ENCODE data around the gene KCNN1. TPM values are rescaled to one million over a fixed set of nuclear protein-coding genes. Genes with fewer than 3 reads are reported as not detected.
"Not testable (repeated sequence)": the region's sequence is repeated elsewhere in the genome, so short reads cannot be mapped to it uniquely, and the experiment has no call there.

The KCNN1 gene
- not detected for total RNA-seq

DNA sequence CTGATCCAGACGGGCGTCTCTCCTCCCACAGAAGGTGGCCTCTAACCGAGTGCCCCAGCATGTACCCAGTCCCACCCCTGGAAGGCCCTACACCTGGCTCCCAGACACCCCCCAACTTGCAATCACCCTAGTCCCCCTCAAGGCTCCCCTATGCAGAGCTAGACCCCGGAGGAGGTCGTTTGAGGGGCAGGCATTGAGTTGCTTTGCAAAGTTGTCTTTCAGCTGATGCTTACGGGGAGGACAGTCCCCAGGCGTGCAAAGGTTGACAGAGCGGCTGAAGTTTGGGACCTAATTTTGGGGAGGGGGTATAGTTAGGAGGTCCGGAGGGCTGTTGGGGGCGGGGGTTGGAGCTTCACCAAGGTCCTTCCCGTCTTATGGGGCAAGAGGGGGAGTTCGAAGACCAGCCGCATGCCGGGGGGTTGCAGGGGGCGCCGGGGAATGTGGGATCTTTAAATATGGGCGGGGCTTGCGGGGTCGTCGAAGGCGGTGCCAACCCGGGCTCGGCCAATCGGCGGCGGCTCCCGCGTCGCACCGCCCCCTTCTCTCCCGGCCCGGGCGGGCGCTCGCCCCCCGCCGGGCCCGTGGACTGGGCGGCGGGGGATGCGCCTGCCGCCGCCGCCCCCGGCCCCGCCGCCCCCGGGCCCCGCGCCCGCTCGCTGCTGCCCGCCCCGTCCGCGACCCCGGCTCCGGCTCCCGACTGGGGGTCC lies at the start of gene KCNN1:
KCNN1 (plus strand) TSS at position 558 of the 707 bp plus-strand sequence. CDS start 6,782 bp downstream, outside the sequence.
- Histone ChIP-seq H3K27me3 (peaks cover 0 to 14% of the 10 kb centered on the region in 2 donors), H3K36me3 (replicated peaks in 1 of 2; ENCODE audit: insufficient read depth in 1 of 2, low read depth in 2 of 2) (no peaks in the 10 kb centered on the region), H3K4me1 (no peaks in the 10 kb centered on the region), H3K27ac (no peak within 1 kb of the TSS), H3K9me3 (no peaks in the 10 kb centered on the region), H3K4me3 (no peak within 1 kb of the TSS)
- TF ChIP-seq POLR2A (IDR thresholded peaks at IDR 0.05): no peak
- TF ChIP-seq, protein P1, sequence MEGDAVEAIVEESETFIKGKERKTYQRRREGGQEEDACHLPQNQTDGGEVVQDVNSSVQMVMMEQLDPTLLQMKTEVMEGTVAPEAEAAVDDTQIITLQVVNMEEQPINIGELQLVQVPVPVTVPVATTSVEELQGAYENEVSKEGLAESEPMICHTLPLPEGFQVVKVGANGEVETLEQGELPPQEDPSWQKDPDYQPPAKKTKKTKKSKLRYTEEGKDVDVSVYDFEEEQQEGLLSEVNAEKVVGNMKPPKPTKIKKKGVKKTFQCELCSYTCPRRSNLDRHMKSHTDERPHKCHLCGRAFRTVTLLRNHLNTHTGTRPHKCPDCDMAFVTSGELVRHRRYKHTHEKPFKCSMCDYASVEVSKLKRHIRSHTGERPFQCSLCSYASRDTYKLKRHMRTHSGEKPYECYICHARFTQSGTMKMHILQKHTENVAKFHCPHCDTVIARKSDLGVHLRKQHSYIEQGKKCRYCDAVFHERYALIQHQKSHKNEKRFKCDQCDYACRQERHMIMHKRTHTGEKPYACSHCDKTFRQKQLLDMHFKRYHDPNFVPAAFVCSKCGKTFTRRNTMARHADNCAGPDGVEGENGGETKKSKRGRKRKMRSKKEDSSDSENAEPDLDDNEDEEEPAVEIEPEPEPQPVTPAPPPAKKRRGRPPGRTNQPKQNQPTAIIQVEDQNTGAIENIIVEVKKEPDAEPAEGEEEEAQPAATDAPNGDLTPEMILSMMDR (IDR thresholded peaks at IDR 0.05): no peak
- 8 to 23% methylated on average over 6 to 51 of the region's 59 CpGs for WGBS, 2 donors
- no peak for ATAC-seq
- intact Hi-C loops (cut with DNase I): no loop called here
- no peak for DNase-seq

DNA sequence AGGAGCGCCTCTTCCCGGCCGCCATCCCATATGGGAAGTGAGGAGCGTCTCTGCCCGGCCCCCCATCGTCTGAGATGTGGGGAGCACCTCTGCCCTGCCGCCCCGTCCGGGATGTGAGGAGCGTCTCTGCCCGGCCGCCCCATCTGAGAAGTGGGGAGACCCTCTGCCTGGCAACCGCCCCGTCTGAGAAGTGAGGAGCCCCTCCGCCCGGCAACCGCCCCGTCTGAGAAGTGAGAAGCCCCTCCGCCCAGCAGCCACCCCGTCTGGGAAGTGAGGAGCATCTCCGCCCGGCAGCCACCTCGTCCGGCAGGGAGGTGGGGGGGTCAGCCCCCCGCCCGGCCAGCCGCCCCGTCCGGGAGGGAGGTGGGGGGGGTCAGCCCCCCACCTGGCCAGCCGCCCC lies 48.8 kb upstream of the KCNN1 start:
- DNase-seq; H3K9me3 ChIP-seq; ATAC-seq; intact Hi-C loops (cut with DNase I); H3K4me3 ChIP-seq; H3K4me1 ChIP-seq; H3K27ac ChIP-seq; H3K27me3 ChIP-seq; H3K36me3 ChIP-seq (replicated peaks in 1 of 2; ENCODE audit: insufficient read depth in 1 of 2, low read depth in 2 of 2): not testable (repeated sequence)
- 92% methylated on average over 14 of the region's 30 CpGs; no CpG with 5 or more reads in 1 of the 2 donors for WGBS, 2 donors

- H3K27me3 ChIP-seq; H3K4me3 ChIP-seq; H3K4me1 ChIP-seq; ATAC-seq; H3K27ac ChIP-seq; intact Hi-C loops (cut with DNase I); DNase-seq; H3K36me3 ChIP-seq (replicated peaks in 1 of 2; ENCODE audit: insufficient read depth in 1 of 2, low read depth in 2 of 2); H3K9me3 ChIP-seq: not testable (repeated sequence)
- WGBS, 2 donors: 20 to 34% methylated on average over 1 to 4 of the region's 5 CpGs
These were observed 47.8 kb upstream of the KCNN1 start for GRCh38 chr19:17919122-17919521.

DNA sequence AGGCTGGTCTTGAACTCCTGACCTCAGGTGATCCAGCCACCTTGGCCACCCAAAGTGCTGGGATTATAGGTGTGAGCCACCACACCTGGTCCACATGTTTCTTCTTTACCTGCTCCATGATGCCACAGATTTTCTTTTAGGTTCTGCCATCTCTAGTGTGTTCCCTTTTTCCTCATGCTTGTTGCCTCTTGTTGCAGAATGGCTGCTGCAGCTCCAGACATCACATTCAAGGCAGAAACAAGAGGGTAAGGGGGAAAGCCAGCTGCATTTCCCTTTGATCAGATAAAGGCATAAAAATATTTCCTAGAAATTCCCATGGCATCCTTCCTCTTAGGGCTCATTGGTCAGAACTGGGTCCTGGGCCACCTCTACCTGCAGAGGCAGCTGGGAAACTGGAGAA lies 46.4 kb upstream of the KCNN1 start:
- no peak for DNase-seq
- TF ChIP-seq, protein P1 (IDR thresholded peaks at IDR 0.05): no peak
- no peak for TF ChIP-seq POLR2A (IDR thresholded peaks at IDR 0.05)
- H3K27ac ChIP-seq: no peak overlapping the region
- H3K9me3 ChIP-seq: peaks cover 0 to 3% (median 0%) of the 10 kb centered on the region in 3 donors
- no peaks in the 10 kb centered on the region for H3K36me3 ChIP-seq (replicated peaks in 1 of 2; ENCODE audit: insufficient read depth in 1 of 2, low read depth in 2 of 2)
- intact Hi-C loops (cut with DNase I): no loop called here
- H3K27me3 ChIP-seq: no peaks in the 10 kb centered on the region
- H3K4me3 ChIP-seq: no peak overlapping the region
- ATAC-seq: no peak
- peaks cover 8% of the 10 kb centered on the region for H3K4me1 ChIP-seq

GRCh38 chr19:17922138-17922537 lies 44.8 kb upstream of the KCNN1 start:
- intact Hi-C loops (cut with DNase I): no loop called here
- ATAC-seq (no peak), DNase-seq (no peak)
- no peaks in the 10 kb centered on the region for H3K36me3 ChIP-seq (replicated peaks in 1 of 2; ENCODE audit: insufficient read depth in 1 of 2, low read depth in 2 of 2)
- no peaks in the 10 kb centered on the region for H3K27me3 ChIP-seq
- WGBS, 2 donors: 37 to 53% methylated on average over 3 of the region's 3 CpGs
- no peak overlapping the region for H3K27ac ChIP-seq
- H3K9me3 ChIP-seq: peaks cover 0 to 3% (median 0%) of the 10 kb centered on the region in 3 donors
- TF ChIP-seq, protein P1 (IDR thresholded peaks at IDR 0.05): no peak
- no peak for TF ChIP-seq POLR2A (IDR thresholded peaks at IDR 0.05)
- H3K4me3 ChIP-seq: no peak overlapping the region
- no peaks in the 10 kb centered on the region for H3K4me1 ChIP-seq

GRCh38 chr19:17926044-17926443 lies 40.9 kb upstream of the KCNN1 start:
- TF ChIP-seq POLR2A (IDR thresholded peaks at IDR 0.05): no peak
- TF ChIP-seq, protein P1 (IDR thresholded peaks at IDR 0.05): no peak
- intact Hi-C loops (cut with DNase I): no loop called here
- Histone ChIP-seq H3K27me3 (no peaks in the 10 kb centered on the region), H3K36me3 (replicated peaks in 1 of 2; ENCODE audit: insufficient read depth in 1 of 2, low read depth in 2 of 2) (no peaks in the 10 kb centered on the region), H3K27ac (no peak overlapping the region), H3K4me1 (no peaks in the 10 kb centered on the region), H3K9me3 (no peaks in the 10 kb centered on the region), H3K4me3 (no peak overlapping the region)
- no peak for ATAC-seq
- 63 to 65% methylated on average over 4 of the region's 4 CpGs for WGBS, 2 donors
- no peak for DNase-seq
